ENCODE measurements around the gene RAB11FIP3. TPM values are rescaled to one million over a fixed set of nuclear protein-coding genes. Genes with fewer than 3 reads are reported as not detected.

Gene RAB11FIP3
- total and polyA plus RNA-seq, 7 experiments from 2014 or later: 0.71 to 53.0 (median 43.3) TPM

DNA sequence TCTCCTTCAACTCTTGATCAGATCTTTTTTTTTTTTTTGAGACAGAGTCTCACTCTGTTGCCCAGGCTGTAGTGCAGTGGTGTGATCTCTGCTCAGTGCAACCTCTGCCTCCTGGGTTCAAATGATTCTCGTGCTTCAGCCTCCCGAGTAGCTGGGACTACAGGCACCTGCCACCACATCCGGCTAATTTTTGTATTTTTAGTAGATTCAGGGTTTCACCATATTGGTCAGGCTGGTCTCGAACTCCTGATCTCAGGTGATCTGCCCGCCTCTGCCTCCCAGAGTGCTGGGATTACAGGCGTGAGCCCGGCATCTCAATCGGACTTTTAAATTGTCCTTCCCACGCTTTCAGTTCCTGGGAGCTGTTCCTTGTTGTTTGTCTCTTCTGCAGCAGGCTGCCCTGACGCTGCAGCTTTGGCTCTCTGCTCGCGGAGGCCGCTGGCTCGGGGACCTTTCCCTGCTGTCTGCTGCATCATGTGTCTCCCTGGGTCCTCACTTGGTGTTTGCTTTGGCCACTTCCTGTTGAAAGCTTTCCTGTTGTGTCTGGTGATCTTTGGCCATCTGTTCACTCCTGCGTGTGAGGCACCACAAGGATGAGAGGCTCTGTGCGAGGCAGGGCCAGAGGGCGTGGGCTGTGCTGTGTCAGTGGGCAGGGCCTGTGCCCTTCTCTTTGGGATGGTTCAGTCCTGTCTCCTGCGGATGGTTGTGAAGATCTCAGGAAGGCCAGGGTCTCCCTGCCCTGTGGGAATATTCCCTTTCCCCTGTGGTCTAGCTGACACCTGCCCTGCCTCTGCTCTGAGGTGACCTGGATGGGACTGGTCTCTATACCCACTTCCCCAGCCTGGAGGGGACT, 83.7 kb downstream of the RAB11FIP3 start:
- Mint-ChIP-seq H3K9me3 (peaks cover 0 to 2% (median 0%) of the 10 kb centered on the region in 11 donors), H3K4me1 (peaks cover 0 to 3% (median 0%) of the 10 kb centered on the region in 7 donors), H3K36me3 (no peaks in the 10 kb centered on the region), H3K27me3 (no peaks in the 10 kb centered on the region), H3K27ac (no peak overlapping the region), H3K4me3 (no peak overlapping the region)
- POLR2A ChIA-PET: interaction anchor here (1.4 kb wide), 1 partner anchor 22 kb away, joined by 3 read pairs; no protein-coding TSS in a partner anchor
- CTCF ChIA-PET: no interaction called here
- intact Hi-C loops (cut with micrococcal nuclease): no loop called here
- H3K27ac ChIP-seq (ENCODE audit: low read depth, low read length): no peak overlapping the region
- H3K9me3 ChIP-seq (ENCODE audit: control insufficient read depth in 2 of 3, low read length in 3 of 3): no peaks in the 10 kb centered on the region
- DNase-seq (no peak), ATAC-seq (no peak)
- no peak overlapping the region for H3K4me3 ChIP-seq (ENCODE audit: low read length)
- no peaks in the 10 kb centered on the region for H3K27me3 ChIP-seq (ENCODE audit: control insufficient read depth in 2 of 2, insufficient read depth in 2 of 2, low read length in 2 of 2)
- no peaks in the 10 kb centered on the region for H3K36me3 ChIP-seq (ENCODE audit: control insufficient read depth in 2 of 3, insufficient read depth in 3 of 3, low read length in 3 of 3)
- no peaks in the 10 kb centered on the region for H3K4me1 ChIP-seq (ENCODE audit: control insufficient read depth in 2 of 2, insufficient read depth in 2 of 2, low read length in 2 of 2)

DNA sequence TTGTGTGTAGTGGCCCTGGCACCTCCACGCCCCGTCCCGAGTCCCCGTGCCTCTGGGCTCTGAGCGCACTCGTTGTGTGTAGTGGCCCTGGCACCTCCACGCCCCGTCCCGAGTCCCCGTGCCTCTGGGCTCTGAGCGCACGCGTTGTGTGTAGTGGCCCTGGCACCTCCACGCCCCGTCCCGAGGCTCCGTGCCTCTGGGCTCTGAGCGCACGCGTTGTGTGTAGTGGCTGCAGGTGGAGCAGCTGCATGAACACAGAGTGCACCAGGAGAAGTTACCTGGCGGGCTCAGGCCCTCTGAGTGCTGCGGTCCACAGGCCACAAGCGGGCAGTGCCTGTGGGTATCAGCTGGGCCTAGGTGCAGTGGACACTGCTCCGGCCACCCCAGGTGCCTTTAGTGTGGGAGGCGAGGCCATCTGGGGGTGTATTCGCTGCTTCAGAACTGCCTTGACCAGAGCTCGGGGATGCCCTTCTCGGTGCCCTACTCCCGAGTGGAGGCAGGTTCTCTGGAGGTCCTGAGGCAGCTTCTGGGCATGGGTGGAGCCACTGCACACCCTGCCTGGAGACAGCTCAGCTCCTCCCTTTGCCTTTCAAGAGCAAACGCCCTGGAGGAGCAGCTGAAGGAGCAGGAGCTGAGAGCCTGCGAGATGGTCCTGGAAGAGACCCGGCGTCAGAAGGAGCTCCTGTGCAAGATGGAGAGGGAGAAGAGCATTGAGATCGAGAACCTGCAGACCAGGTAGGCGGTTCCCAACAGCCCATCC, 84.8 kb downstream of the RAB11FIP3 start:
- Histone ChIP-seq H3K9me3 (ENCODE audit: control insufficient read depth in 2 of 3, low read length in 3 of 3) (no peaks in the 10 kb centered on the region), H3K4me1 (ENCODE audit: control insufficient read depth in 2 of 2, insufficient read depth in 2 of 2, low read length in 2 of 2) (no peaks in the 10 kb centered on the region), H3K27ac (ENCODE audit: low read depth, low read length) (no peak overlapping the region), H3K27me3 (ENCODE audit: control insufficient read depth in 2 of 2, insufficient read depth in 2 of 2, low read length in 2 of 2) (no peaks in the 10 kb centered on the region), H3K4me3 (ENCODE audit: low read length) (no peak overlapping the region), H3K36me3 (ENCODE audit: control insufficient read depth in 2 of 3, insufficient read depth in 3 of 3, low read length in 3 of 3) (peaks cover 0 to 6% (median 0%) of the 10 kb centered on the region in 3 experiments)
- H3K36me3 Mint-ChIP-seq: peaks cover 0 to 6% (median 0%) of the 10 kb centered on the region in 5 donors
- intact Hi-C loops (cut with micrococcal nuclease): no loop called here
- CTCF ChIA-PET: no interaction called here
- POLR2A ChIA-PET: no interaction called here
- H3K27me3 Mint-ChIP-seq: no peaks in the 10 kb centered on the region
- no peak for ATAC-seq
- H3K4me3 Mint-ChIP-seq: no peak overlapping the region
- peaks cover 0 to 2% (median 0%) of the 10 kb centered on the region in 11 donors for H3K9me3 Mint-ChIP-seq
- DNase-seq: no peak
- no peak overlapping the region for H3K27ac Mint-ChIP-seq
- peaks cover 0 to 5% (median 0%) of the 10 kb centered on the region in 7 donors for H3K4me1 Mint-ChIP-seq

DNA sequence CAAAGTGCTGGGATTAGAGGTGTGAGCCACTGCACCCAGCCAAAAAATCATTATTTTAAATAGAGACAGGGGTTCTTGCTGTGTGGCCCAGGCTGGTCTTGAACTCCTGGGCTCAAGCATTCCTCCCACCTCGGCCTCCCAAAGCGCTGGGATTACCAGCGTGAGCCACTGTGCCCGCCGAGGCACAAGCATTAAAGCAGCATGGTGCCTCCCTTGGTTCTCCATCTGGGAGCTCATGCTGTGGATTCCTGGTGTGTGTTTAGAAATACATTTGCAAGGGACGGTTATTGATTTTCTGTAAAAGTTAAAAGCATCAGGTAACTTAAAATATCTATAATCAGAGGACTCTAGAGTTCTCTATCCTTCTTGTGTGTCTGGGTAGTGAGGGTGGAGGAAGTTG, 87.4 kb downstream of the RAB11FIP3 start:
- no peaks in the 10 kb centered on the region for H3K9me3 Mint-ChIP-seq

DNA sequence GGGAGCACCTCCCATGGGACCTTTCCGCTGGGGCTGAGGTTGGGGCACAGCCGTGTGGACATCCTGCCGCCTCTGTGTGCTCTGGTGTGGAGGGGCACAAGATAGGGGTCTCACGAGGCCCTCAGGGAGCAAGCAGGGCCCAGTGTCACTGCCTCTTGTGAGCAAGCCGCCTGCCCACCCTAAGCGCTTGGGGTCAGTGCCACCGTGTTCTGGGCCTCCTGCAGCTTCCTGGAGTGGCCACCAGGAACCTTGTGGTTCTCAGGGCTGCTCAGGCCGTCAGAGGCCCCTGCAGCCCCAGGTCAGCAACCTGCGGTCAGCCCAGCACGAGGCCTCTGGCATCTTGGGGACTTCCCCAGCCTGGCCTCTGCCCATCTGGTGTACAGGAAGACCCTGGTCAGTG, 88.5 kb downstream of the RAB11FIP3 start:
- Mint-ChIP-seq H3K4me3 (no peak overlapping the region), H3K4me1 (peaks cover 0 to 5% (median 0%) of the 10 kb centered on the region in 7 donors), H3K36me3 (peaks cover 0 to 7% (median 0%) of the 10 kb centered on the region in 5 donors), H3K27ac (no peak overlapping the region), H3K9me3 (no peaks in the 10 kb centered on the region), H3K27me3 (no peaks in the 10 kb centered on the region)
- H3K9me3 ChIP-seq (ENCODE audit: control insufficient read depth in 2 of 3, low read length in 3 of 3): no peaks in the 10 kb centered on the region
- no peak overlapping the region for H3K4me3 ChIP-seq (ENCODE audit: low read length)
- DNase-seq: no peak
- no peaks in the 10 kb centered on the region for H3K4me1 ChIP-seq (ENCODE audit: control insufficient read depth in 2 of 2, insufficient read depth in 2 of 2, low read length in 2 of 2)
- ChIA-PET CTCF (no interaction called here), POLR2A (no interaction called here)
- no peak for ATAC-seq
- H3K36me3 ChIP-seq (ENCODE audit: control insufficient read depth in 2 of 3, insufficient read depth in 3 of 3, low read length in 3 of 3): peaks cover 0 to 13% (median 0%) of the 10 kb centered on the region in 3 experiments
- intact Hi-C loops (cut with micrococcal nuclease): no loop called here
- H3K27me3 ChIP-seq (ENCODE audit: control insufficient read depth in 2 of 2, insufficient read depth in 2 of 2, low read length in 2 of 2): no peaks in the 10 kb centered on the region
- H3K27ac ChIP-seq (ENCODE audit: low read depth, low read length): no peak overlapping the region

More for the DNA sequence above, 87.4 kb downstream of the RAB11FIP3 start:
- ChIA-PET CTCF (interaction anchor here (0.6 kb wide), 1 partner anchor 13 kb away, joined by 3 read pairs; no protein-coding TSS in a partner anchor), POLR2A (interaction anchor here (0.6 kb wide), 1 partner anchor 13 kb away, joined by 3 read pairs; no protein-coding TSS in a partner anchor)
- H3K9me3 ChIP-seq (ENCODE audit: control insufficient read depth in 2 of 3, low read length in 3 of 3): no peaks in the 10 kb centered on the region
- peaks cover 0 to 13% (median 0%) of the 10 kb centered on the region in 3 experiments for H3K36me3 ChIP-seq (ENCODE audit: control insufficient read depth in 2 of 3, insufficient read depth in 3 of 3, low read length in 3 of 3)
- H3K27me3 ChIP-seq (ENCODE audit: control insufficient read depth in 2 of 2, insufficient read depth in 2 of 2, low read length in 2 of 2): no peaks in the 10 kb centered on the region
- Mint-ChIP-seq H3K4me3 (no peak overlapping the region), H3K36me3 (peaks cover 0 to 7% (median 0%) of the 10 kb centered on the region in 5 donors), H3K27me3 (no peaks in the 10 kb centered on the region), H3K4me1 (peaks cover 0 to 5% (median 0%) of the 10 kb centered on the region in 7 donors), H3K27ac (no peak overlapping the region)
- no peak overlapping the region for H3K4me3 ChIP-seq (ENCODE audit: low read length)
- H3K27ac ChIP-seq (ENCODE audit: low read depth, low read length): no peak overlapping the region
- DNase-seq (no peak), ATAC-seq (no peak)
- intact Hi-C loops (cut with micrococcal nuclease): no loop called here
- H3K4me1 ChIP-seq (ENCODE audit: control insufficient read depth in 2 of 2, insufficient read depth in 2 of 2, low read length in 2 of 2): no peaks in the 10 kb centered on the region

DNA sequence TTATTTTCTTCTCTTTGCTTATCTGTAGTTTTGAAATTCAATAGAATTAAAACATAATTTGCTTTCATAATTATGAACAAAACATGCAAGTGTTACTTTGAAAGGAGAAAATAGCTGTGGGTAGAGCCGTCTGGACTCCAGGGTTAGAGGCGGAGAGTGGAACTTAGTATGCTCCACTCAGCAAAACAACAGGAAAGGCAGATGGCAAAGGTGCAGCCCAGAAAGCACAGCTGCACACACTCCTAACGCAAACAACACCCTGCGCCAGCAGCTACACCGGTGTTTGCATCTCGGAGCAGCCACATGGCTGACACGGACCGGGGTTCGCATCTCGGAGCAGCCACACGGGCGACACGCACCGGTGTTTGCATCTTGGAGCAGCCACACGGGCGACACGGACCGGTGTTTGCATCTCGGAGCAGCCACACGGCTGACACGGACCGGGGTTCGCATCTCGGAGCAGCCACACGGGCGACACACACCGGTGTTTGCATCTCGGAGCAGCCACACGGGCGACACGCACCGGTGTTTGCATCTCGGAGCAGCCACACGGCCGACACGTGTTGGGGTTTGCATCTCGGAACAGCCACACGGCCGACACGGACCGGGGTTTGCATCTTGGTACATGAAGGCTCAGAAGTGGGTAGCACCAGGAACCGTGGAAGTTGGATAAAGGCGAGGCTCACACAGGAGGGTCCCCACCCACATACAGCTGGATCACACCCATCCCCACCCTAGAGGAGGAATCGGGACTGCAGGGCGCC, 89.9 kb downstream of the RAB11FIP3 start:
- Mint-ChIP-seq H3K9me3 (no peaks in the 10 kb centered on the region), H3K4me3 (no peak overlapping the region), H3K27me3 (no peaks in the 10 kb centered on the region), H3K4me1 (peaks cover 0 to 3% (median 0%) of the 10 kb centered on the region in 7 donors), H3K27ac (no peak overlapping the region), H3K36me3 (peaks cover 0 to 7% (median 0%) of the 10 kb centered on the region in 5 donors)
- no peak overlapping the region for H3K4me3 ChIP-seq (ENCODE audit: low read length)
- peaks cover 0 to 27% (median 3%) of the 10 kb centered on the region in 3 experiments for H3K36me3 ChIP-seq (ENCODE audit: control insufficient read depth in 2 of 3, insufficient read depth in 3 of 3, low read length in 3 of 3)
- H3K9me3 ChIP-seq (ENCODE audit: control insufficient read depth in 2 of 3, low read length in 3 of 3): no peaks in the 10 kb centered on the region
- intact Hi-C loops (cut with micrococcal nuclease): no loop called here
- H3K27me3 ChIP-seq (ENCODE audit: control insufficient read depth in 2 of 2, insufficient read depth in 2 of 2, low read length in 2 of 2): no peaks in the 10 kb centered on the region
- CTCF ChIA-PET: no interaction called here
- no peaks in the 10 kb centered on the region for H3K4me1 ChIP-seq (ENCODE audit: control insufficient read depth in 2 of 2, insufficient read depth in 2 of 2, low read length in 2 of 2)
- no peak overlapping the region for H3K27ac ChIP-seq (ENCODE audit: low read depth, low read length)
- POLR2A ChIA-PET: no interaction called here
- DNase-seq (no peak), ATAC-seq (no peak)

DNA sequence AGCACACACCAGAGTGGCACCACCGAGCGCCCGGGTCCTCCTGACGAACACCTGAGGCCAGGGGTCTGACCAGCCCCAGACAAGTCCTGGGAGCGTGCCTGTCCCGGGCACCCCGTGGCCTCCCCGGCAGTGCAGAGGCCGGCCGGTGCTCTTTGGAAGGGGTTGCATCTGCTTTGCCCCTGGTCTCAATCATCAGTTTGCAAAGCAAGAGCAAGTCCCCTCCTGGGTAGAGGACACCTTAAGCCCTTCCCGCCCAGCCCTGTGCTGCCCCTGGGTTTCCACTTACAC, 90.4 kb downstream of the RAB11FIP3 start:
- H3K27ac ChIP-seq (ENCODE audit: low read depth, low read length): no peak overlapping the region
- DNase-seq (no peak), ATAC-seq (no peak)
- Mint-ChIP-seq H3K9me3 (no peaks in the 10 kb centered on the region), H3K27me3 (no peaks in the 10 kb centered on the region), H3K4me3 (no peak overlapping the region), H3K4me1 (peaks cover 0 to 3% (median 0%) of the 10 kb centered on the region in 7 donors), H3K27ac (no peak overlapping the region), H3K36me3 (peaks cover 0 to 7% (median 0%) of the 10 kb centered on the region in 5 donors)
- H3K27me3 ChIP-seq (ENCODE audit: control insufficient read depth in 2 of 2, insufficient read depth in 2 of 2, low read length in 2 of 2): no peaks in the 10 kb centered on the region
- ChIA-PET POLR2A (no interaction called here), CTCF (no interaction called here)
- H3K4me3 ChIP-seq (ENCODE audit: low read length): no peak overlapping the region
- H3K9me3 ChIP-seq (ENCODE audit: control insufficient read depth in 2 of 3, low read length in 3 of 3): no peaks in the 10 kb centered on the region
- H3K4me1 ChIP-seq (ENCODE audit: control insufficient read depth in 2 of 2, insufficient read depth in 2 of 2, low read length in 2 of 2): no peaks in the 10 kb centered on the region
- intact Hi-C loops (cut with micrococcal nuclease): no loop called here
- H3K36me3 ChIP-seq (ENCODE audit: control insufficient read depth in 2 of 3, insufficient read depth in 3 of 3, low read length in 3 of 3): peaks cover 0 to 32% (median 3%) of the 10 kb centered on the region in 3 experiments
